CD4-positive, alpha-beta T cell treated with Interleukin-6 for 4 hours (primary cell): ENCODE data around the gene HSDL2.
"Not testable (repeated sequence)": the region's sequence is repeated elsewhere in the genome, so short reads cannot be mapped to it uniquely, and the experiment has no call there.

Experiments
- DNase-seq: peaks from one replicate; pipeline ENCODE4 v3.0.0-alpha.2; 2020; ENCODE audit warnings: mixed read lengths

The HSDL2 gene

GRCh38 chr9:112380102-112380824 is at the start of gene HSDL2:
Gene HSDL2 (plus strand): TSS chr9:112380108. CDS start chr9:112380164, 56 bp downstream.
- DNase-seq, result peak; percentile 26

- DNase-seq, result no peak
Measured at GRCh38 chr9:112331674-112331952, 48.3 kb upstream of the HSDL2 start.

- no peak for DNase-seq
Measured at GRCh38 chr9:112332214-112332613, 47.7 kb upstream of the HSDL2 start.

GRCh38 chr9:112332674-112332976 is 47.3 kb upstream of the HSDL2 start:
- no peak for DNase-seq

- DNase-seq, result peak; percentile 82
Measured at GRCh38 chr9:112332977-112333638, 46.8 kb upstream of the HSDL2 start, which contains the start of gene PTBP3. Gene PTBP3 (minus strand): TSS chr9:112333619. CDS start chr9:112297865, 35,754 bp downstream.

GRCh38 chr9:112333639-112334431 is 46.1 kb upstream of the HSDL2 start:
- peak; percentile 96 for DNase-seq

GRCh38 chr9:112334432-112334841 is 45.5 kb upstream of the HSDL2 start:
- DNase-seq, result peak; percentile 64

- no peak for DNase-seq
Measured at GRCh38 chr9:112337547-112337946, 42.4 kb upstream of the HSDL2 start.

- DNase-seq, result no peak
Measured at GRCh38 chr9:112338561-112338960, 41.3 kb upstream of the HSDL2 start.

- no peak for DNase-seq
Measured at GRCh38 chr9:112339886-112340285, 40.0 kb upstream of the HSDL2 start.

GRCh38 chr9:112341730-112342129 is 38.2 kb upstream of the HSDL2 start:
- no peak for DNase-seq

- peak; percentile 85 for DNase-seq
Measured at GRCh38 chr9:112348257-112349007, 31.5 kb upstream of the HSDL2 start.

GRCh38 chr9:112349008-112349333 is 30.9 kb upstream of the HSDL2 start:
- DNase-seq, result no peak

- DNase-seq, result no peak
Measured at GRCh38 chr9:112351184-112351583, 28.7 kb upstream of the HSDL2 start.

- DNase-seq, result no peak
Measured at GRCh38 chr9:112352209-112352608, 27.7 kb upstream of the HSDL2 start.

- DNase-seq, result no peak
Measured at GRCh38 chr9:112354081-112354743, 25.7 kb upstream of the HSDL2 start.

GRCh38 chr9:112355427-112355897 is 24.4 kb upstream of the HSDL2 start:
- DNase-seq, result no peak

GRCh38 chr9:112360047-112360804 is 19.7 kb upstream of the HSDL2 start:
- DNase-seq, result no peak

- peak; percentile 33 for DNase-seq
Measured at GRCh38 chr9:112361601-112362000, 18.3 kb upstream of the HSDL2 start.

- no peak for DNase-seq
Measured at GRCh38 chr9:112364761-112365160, 15.1 kb upstream of the HSDL2 start.

- not testable (repeated sequence) for DNase-seq
Measured at GRCh38 chr9:112365257-112365656, 14.7 kb upstream of the HSDL2 start.

- no peak for DNase-seq
Measured at GRCh38 chr9:112366591-112366990, 13.3 kb upstream of the HSDL2 start.
